ENCODE measurements around the gene ME3.

The ME3 gene

DNA sequence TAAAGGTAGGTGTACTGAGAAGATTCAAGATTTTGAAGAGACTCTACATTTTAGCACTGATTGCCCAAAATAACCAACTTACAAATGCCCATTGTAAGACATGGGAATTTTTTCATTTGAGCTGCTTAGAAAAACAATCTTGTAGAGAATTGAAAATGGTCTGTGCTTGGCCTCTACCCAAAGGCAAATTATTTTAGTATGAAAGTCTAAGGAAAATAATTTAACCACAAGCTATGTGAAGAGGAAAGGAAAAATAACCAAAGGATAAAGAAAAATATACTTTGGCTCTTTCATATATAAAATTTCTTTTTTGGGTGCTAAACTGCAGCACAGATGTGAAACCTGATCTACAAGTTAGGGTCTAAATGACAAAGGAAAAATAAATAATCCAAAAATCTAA is 54.9 kb downstream of the ME3 start:
- DNase-seq: no peak

DNA sequence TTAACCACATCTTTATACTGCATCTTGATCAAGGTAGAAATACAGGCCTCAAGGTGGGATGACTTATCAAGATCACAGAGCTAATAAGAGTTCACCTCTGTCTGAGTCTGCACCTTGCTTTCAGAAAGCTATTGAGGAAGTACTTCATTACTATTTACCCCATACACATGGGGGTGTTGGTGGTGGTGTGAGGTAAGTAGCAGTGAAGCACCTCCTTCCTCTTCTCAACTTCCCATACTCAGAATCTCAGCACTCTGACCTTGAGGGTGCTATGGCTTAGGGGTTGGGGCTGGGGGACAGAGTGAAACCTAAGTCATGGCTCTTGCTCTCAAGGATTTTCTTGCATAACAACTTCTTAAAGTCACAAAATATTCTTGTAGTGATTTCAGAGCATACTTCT is 56.9 kb downstream of the ME3 start:
- DNase-seq: no peak

DNA sequence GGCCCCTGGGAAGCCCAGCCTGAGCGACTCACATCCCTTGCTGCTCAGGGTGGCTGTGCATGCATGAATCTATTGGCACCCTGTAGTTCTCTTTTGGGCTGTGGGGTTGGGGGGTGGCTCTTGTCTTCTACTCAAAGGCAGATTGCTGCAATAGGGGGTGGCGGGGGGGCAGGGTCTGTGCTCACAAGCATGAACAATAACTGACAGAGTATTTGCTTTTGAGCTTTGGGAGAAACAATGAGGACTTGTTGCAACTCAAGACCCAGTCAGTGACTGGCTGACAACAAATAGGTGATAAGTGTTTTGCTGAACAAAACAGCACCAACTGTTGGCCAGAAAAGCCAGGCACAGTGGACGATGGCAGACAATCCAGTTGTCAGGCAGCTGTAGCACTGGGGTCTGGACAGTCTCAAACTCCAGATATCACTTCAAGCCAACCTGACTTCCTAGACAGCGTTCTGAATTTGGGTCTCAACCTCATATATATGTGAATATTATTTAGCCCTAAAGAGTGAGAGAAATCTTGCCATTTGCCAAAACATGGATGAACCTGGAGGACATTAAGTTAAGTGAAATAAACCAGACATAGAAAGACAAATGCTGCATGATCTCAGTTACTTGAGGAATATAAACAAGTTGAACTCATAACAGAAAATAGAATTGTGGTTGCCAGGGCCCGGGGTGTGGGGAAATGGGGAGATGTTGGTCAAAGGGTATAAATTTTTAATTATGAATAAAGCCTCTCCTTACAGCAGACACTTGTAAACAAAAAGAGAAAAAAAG is 61.7 kb downstream of the ME3 start:
- DNase-seq: no peak

DNA sequence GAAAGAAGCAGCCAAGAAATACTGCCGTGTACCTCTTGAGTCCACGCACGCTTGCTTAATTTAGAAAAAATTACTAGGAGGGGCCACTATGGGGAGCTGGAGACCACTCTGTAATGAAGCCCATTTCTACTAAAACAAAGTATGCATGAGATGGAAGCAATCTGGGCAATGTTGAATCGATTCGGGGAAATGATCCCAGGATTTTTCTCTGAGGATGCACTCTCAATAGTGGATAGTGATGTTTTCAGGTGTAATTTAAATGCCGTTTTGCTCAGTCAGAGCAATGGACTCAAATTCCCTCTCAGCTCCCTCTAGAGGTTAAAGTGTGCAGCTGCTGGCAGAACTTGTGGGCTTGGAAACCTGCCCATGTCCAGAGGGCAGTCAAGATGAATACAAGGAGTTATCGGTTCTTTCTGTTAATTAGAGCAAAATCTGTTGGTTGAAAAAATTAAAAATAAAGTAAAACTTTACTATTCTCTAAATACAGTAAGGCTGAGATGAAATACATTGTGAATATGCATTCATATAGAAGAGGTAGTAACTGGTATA is 64.1 kb downstream of the ME3 start:
- DNase-seq: no peak

DNA sequence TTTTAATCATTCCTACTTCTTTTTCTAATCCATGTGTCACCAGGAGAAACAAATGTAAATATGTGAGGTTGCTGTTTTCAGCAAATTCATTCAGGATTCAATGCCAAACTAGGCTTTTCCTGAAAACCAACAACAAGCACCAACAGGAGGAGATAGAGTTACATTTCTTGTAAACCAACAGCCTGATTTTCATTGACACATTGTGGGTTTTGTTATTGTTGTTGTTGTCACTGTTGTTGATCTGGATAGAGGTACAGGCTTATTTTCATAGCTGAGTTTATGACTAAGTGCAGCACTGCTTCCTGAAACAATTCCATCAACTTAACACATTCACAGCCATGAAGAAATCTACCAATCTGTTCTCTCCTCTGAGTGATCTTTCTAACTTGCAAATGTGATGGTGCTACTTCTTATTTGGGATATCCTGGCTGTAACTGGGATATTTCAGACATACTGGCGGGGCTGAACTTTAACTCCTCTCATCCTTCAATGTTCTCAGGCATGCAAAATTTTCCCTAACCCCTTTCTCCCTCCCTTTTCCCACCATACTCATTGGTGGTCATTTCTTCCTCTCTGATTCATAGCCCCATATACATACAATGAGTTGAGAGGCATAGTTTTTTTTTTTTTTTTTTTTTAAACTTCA is 65.5 kb downstream of the ME3 start:
- DNase-seq: no peak

DNA sequence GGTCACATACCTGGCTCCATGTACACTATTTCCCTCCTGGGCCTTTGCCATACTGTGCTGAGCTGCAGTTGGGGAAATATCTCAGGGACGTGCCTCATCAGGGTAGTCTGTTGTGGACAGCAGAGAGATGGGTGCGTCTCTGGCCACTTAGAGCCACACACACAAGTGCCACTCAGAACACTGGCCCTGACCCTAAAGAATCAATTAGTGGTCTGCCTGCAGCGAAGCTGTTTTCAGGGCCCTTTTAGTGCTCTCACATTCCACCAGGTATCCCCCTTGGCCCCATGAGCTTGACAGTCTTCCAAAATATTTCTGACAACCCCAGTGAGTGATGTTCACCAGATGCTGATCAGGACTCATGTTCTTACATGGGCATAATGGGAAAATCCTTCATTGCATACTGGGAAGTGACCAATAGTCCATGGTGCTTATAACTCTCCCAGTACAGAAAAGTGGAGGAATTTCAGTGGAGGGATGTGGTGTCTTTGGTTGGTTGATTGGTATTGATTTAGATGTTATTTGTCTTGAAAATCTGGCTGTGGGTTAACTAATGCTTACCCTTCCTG is 66.1 kb downstream of the ME3 start:
- DNase-seq: no peak

DNA sequence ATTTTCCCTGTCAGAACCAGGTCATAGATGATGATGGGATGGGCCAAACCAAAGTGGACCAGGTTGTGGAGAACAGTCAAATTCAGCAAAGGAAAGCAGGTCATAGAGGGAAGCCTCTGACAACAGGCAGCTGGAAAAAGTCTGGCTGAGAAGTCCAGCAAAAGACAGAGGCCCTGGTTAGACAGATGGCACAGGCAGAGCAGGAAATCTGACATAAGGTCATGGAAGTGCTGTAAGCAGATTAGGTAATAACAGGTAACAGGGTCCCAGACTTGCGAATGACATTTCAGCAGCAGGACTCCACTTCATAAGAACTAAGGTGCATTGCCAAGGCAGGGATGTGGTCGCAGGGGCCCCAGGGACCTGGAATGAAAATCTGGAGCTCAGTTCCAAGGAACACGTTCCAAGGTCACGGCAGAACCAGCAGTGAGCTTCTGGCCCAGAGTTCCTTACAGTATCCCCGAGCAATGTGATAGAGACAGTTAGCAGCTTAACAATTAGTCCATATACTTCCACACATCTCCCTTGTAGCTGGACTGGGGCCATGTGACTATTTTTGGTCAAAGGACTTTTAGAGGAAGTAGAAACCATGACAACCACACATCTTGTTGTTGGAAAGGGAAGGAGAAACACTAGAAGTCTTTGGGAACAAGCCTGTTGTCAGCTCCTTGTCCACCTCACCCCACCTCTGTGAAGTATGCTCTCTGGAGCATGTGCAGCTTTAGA is 75.4 kb downstream of the ME3 start:
- DNase-seq: no peak

DNA sequence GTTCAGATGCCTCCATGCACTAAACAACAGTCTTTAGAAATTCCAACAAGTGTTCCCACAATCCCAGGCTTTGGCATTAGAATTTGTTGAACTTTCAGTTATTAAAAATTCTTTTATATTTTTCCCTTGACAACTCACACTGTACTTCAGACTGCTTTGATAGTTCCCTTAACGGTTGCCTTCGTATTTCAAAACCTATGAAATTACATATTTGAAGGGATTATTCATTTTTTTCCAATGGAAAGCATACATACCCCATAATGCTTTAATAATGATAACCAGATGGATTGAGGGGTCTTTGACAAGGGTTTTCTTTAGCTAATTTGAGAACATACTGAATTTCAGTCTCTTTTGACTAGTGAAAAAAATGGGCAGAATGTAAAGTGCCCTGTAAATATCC is 76.5 kb downstream of the ME3 start:
- DNase-seq: no peak

DNA sequence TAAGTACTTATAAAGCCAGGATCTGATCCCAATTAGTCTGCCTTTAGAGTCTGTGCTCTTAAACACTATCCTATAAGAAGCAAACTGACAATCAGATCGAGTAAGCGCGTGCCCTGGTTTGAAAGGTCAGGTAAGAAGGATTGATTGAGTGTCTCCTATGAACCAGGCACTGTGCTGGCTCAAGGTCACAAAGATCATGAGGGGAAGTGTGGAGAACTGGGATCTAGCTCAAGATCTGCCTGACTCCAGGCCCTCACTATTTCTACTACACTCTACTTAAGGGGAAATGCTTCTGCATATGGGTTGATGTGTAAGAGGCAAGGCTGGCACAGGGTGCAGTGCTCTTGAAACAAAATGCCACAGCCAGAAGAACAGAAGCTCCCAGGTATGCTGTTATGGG is 77.0 kb downstream of the ME3 start:
- DNase-seq: no peak

DNA sequence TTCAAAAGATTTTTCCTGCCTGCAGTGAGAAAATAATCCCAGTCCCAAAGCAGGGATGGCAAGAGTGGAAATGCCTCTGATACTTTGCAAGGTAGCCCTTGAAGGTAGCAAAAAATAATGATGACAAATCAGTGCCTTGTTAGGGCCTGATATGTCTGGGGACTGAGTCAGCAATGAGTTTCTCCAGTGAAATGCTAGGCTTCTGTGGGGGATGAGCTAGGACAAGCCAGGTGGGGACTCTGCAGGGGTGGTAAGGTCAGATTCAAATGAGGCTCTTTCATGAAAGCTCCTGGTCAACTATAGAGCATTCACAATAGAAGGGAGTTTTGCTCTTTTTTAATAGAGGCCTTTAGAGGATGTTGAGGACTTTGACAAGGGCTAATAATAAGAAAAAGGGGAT is 77.7 kb downstream of the ME3 start:
- DNase-seq: no peak

DNA sequence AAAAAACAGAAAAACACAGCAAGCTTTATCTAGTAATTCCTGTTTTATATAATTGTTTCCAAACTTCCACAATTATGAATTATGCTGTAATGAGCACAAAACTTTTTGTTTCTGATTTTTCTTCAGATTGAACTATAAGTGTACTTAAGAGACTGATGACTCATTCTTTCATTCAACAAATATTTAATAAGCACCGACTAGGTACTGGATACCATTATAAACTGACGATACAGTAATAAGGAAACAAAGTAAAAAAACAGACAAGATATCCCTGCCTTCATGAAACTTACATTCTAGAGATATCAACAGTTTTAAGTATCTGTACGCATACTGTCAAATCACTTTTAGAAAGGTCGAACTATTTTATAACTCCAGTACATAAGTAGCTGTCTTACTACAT is 78.6 kb downstream of the ME3 start:
- no peak for DNase-seq

DNA sequence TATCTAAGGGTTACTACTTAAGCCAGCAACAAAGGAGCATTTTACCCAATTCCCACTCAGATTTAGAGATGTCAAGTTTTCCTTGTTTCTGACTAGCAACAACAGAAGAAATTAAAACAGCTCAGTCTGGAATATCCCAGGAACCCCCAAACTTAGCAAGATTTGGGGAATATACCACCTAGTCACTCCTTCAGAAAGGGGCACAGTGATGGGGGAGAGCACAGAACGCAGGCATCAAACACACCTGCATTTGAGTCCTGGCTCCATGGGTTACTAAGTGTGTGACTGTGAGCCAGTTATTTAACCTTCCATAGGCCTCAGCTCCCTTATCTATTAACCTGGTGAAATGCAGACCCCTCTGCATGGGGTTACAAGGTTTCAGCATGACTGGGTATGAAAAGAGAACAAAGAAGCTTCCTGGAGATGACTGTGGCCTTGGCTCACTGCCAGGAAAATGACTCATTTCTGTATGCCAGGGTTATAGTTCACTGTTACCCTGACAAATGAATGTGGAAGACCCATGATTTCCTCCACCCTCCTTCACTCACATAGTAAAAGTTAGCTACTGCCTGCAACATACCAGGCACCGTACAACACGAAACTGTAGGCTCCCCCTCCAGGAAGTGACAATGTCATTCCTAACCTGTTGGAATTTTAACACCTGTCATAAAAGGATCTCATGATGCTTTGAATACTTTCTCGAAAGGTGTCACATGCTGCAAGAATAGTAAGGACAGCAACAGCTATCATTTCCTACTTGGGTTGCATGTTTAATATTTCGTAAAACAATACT is 79.6 kb downstream of the ME3 start:
- peak; percentile 54 for DNase-seq

DNA sequence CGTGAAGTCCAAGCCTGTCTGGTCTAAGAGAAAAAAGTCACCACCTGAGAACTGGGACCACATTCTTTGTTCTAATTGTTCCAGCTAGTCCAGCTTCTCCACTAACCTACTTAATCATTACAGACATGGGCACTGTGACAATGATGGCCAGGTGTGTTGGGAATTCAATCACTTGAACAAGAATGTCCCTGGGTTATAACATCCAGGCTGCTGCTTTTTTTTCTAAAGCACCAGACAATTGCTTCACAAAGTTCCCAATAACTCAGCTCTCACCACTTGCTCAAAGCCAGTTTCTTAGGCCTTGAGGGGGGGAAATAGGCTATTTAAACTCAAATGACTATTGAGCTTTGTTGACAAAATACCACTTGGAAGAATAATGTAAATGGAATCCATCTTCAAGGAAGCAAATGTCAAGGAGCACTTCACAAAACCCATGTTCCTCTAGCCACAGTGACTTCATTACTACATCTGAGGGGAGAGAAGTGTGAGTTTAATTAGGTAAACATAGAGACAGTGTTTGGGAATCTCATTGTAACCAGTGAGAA is 80.3 kb downstream of the ME3 start:
- no peak for DNase-seq

DNA sequence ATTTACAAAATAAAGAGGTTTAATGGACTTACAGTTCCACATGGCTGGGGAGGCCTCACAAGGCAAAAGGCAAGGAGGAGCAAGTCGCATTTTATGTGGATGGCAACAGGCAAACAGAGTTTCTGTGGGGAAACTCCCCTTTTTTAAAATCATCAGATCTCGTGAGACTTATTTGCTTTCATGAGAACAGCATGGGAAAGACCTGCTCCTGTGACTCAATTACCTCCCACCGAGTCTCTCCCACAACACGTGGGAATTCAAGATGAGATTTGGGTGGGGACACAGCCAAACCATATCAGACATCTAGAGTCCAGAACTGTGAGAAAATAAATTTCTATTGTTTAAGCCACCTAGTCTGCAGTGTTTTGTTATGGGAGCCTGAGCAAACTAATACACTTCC is 80.8 kb downstream of the ME3 start:
- DNase-seq: no peak

DNA sequence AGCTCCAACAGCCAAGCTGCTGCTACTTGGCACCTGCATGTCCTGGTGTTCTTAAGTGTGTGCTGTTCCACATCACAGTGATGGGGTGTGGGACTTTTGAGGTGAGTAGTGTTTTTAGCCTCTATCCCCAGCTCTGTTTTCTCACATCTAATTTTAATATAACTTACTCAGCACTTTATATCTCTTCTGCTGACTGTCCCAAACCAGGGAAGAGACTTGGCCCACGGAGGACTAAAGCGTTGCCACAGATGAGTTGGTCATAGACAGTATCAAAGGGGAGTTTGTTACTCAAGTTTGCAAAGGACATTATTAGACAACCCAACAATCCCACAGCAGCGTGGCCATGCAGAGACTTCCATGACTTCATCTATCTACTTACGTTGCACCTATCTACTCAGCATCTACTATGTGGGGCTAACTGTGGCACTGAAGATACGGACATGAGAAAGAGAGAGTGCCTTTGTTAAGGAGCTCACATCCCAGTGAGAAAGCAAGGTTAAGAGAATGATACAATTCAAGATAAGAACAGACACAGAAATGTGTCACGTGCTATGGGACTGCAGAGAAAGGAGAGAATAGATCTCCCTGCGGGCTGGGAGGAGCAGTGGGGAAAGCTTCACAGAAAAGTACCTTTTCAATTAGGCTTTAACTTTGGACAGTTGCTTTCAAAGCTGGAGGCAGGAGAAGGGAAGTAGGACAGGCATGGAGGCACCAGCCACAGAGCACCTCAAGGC is 82.4 kb downstream of the ME3 start:
- DNase-seq: no peak

DNA sequence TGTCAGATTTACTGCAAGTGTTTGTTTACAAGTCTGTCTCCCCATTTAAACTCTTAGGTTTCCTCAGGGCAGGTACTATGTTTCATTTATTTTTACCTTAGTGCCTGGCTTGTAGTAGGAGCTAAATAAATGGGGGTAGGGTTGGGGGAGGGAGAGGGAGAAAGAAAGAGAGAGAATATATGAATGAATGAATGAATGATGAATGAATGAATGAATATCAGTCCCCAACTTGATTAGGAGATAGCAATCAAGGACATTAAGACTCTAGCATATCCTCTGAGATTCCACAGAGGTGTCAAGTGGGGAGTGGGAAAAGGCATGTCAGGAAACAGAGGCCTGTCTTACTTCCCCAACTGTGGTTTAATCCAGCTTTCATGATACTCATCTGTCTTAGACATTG is 83.2 kb downstream of the ME3 start:
- DNase-seq: no peak

DNA sequence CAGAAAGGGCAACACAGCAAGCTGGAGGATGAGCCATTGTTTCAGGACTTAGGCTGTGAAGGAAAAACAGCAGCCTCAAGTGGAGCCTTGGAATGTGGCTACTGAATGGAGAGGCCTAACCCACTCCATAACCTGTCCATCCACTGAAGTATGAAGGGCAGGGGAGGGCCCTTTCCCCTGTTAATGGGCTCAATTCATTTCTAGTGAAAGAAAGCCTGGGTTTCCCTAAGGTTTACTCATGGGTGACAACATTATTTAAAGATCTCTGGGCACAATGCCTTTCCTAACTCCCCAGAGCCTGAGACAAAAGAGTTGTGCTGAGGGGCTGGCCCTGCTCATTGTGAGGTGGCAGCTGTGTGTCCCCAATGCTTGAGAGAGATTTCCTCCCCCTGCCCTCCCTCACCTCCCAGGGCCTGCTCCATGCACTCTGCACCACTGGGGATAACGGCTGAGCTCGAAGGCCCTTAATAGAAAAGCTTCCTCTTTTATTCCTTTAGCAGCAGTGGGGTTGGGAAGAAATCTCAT is 83.8 kb downstream of the ME3 start:
- no peak for DNase-seq

DNA sequence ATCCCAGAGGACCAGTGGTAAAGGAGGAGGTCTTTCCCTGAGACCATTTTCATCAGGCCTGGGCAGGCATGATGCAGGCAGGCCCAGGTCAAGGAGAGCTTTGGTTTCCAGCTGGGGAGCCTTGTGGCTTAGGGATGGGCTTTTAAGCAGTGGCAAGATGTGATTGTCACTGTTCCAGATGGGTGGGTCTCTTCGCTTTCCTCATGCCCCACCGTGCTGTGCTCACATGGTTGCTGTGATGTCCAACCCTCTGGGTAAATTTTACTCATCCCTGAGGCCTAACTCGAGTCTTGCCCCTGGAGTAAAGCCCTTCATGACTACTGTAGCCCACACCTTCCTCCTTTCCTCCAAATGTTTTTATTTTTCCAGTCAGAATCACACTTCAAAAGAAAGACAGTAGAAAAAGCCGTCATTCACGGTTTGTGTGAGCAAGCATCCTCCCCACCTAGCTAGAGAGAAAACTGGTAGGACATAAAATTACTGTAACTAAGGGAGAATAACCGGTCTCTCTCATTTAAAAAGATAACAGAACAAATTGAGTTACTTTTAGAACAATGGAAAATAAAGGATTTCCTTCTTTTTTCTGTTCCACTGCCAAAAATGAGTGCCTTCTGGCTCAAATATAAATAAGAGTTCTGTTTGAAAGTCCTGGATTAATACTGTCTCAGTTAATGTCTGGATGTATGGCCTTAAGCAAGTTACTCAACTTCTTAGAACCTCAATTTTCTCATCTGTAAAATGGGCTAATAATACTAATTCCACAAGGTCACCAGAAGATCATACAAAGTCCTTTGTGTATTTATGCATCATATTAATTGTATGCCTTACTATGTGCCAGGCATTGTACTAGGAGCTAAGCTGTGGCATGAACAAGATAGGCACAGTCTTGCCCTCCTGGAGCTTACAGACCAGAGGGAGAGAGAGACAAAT is 84.9 kb downstream of the ME3 start:
- no peak for DNase-seq

DNA sequence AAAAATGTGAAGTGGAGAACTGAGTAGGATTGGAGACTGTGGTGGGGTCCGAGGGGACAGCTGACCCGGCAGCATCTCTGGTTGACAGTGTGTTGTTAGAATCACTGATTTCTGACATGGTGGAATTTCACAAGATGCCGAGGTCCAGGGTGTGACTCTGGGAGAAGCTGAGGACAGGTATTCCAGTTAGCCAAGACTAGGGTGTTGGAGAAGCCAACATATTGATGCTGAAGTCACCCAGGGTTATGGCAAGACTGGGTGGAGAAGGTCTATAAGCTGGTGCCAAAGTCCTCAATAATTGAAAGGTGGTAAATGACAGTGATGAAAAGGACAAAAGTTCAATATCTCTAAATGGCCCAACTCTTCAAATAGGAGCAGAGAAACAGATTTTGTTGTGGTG is 86.1 kb downstream of the ME3 start:
- DNase-seq: no peak

DNA sequence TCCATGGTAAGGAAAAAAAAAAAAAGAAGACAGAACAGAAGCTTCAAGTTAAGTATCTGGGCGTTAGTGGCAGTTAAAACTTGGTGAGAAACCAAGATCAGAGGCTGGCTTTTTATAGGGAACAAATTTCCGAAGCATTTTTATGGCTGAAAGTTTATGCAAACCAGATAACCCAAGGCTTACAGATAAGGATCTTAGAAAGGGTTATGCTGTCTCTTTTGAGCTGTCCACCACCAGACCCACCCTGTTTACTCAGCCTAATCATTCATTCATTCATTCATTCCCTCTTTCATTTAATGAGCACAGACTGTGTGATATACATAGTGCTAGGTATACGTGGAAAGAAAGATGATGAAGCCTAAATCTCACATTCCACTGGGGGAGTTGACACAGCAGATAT is 89.5 kb downstream of the ME3 start:
- DNase-seq: no peak

Data from NCI-H510A (cell line).